Suppressor macrophage (primary cell): ENCODE measurements around the gene ZBTB14.

Experiments
- DNase-seq, 4 experiments: peaks; one replicate each; pipeline ENCODE4 v3.0.0-alpha.2; 2020 to 2022
- total RNA-seq, 17 experiments: gene quantifications; one replicate each; lab custom pipeline; 2026; ENCODE audit warnings: mixed read lengths in 6 of 17, inconsistent platforms in 3 of 17; lab: John Stamatoyannopoulos, UW

Gene ZBTB14, protein sequence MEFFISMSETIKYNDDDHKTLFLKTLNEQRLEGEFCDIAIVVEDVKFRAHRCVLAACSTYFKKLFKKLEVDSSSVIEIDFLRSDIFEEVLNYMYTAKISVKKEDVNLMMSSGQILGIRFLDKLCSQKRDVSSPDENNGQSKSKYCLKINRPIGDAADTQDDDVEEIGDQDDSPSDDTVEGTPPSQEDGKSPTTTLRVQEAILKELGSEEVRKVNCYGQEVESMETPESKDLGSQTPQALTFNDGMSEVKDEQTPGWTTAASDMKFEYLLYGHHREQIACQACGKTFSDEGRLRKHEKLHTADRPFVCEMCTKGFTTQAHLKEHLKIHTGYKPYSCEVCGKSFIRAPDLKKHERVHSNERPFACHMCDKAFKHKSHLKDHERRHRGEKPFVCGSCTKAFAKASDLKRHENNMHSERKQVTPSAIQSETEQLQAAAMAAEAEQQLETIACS
- total RNA-seq: 2.4 to 25.1 (median 18.9) reads per million in 17 experiments

DNA sequence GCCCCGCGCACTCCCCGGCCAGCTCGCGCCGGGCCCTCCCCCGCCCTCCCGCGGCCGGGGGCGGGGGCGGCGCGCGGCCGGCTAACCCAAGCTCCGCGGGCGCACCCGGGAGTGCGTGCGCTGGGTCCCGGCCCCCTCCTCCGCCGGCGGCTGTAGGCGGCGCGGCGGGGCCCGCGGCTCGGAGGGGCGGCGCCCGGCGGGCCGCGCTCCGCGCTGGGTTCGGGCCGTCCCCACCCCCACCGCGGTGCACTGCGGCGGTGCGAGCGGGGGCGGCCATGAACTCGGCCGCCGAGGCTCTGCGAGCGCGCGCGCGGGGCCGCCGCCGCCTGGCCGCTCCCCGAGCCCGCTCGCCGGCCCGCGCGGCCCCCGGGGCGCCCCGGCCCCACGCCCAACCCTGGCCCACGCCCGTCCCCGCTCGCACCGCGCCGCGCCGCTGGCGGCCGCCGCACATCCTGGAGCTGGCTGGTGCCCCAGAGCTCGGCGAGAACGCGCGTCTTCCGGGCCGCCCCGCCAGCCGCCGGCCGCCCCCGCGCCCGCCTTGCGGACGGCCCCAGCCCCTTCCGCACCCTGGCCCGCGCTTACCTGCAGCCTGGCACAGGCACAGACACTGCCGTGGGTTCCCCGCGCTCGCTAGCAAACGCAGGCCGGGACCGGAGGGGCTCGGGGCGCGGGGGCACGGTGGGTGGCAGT lies at the start of gene ZBTB14:
ZBTB14 (minus strand) TSS at position 496 of the 690 bp plus-strand sequence. CDS start 2,480 bp downstream, outside the sequence.
- peak; percentile 68 to 94 (median 86) for DNase-seq

DNA sequence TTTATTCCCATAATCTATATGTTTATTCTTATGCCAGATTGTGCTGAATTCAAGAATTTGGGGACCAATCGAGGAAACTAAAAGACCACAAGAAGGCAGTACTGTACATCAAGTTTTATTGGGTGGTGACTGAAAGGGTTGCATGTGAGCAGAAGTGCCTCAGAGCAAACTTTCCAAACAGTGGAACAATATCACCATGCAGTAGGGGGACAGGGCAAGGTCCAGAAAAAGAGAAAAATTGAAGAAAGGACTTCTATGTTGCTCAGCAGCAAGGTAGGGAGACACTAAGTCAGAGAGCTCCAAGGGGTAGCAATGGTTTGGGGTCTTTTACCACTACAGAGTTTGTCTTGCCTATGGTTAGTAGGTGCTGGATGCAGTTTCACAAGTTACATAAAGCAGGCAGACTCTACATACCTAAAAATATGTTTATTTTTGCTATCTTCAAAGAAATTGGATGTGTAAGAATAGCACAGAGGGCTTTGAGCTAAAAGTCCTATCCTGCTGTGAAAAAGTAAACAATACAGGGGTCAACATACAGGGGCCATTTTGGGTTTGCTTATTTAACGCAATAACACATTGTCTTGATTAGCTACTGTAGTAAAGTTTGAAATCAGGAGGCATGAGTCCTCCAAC lies 43.8 kb upstream of the ZBTB14 start:
- no peak for DNase-seq

DNA sequence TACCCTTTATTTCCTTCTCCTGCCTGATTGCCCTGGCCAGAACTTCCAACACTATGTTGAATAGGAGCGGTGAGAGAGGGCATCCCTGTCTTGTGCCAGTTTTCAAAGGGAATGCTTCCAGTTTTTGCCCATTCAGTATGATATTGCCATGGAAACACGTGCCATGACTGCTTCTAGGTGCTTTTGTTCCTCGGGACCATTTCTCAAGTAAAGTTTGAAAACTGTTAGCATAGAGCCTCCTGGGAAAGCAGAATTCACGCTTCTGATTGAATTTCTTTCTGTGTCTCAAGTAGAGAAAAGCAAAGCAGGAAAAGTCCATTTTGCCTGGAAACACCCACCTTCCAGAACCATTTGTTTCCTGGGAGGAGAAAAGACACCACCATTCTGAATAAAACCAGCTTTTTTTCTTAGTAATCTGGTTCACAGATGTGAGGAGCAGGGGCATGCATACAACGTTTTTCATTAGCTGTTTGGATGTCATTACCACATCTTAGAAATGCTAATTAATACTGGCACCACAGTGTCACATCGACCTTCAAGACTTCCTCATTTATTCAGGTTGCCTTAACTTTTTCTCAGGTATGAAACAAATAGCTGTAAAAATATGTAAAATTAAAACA lies 39.0 kb upstream of the ZBTB14 start:
- no peak for DNase-seq

DNA sequence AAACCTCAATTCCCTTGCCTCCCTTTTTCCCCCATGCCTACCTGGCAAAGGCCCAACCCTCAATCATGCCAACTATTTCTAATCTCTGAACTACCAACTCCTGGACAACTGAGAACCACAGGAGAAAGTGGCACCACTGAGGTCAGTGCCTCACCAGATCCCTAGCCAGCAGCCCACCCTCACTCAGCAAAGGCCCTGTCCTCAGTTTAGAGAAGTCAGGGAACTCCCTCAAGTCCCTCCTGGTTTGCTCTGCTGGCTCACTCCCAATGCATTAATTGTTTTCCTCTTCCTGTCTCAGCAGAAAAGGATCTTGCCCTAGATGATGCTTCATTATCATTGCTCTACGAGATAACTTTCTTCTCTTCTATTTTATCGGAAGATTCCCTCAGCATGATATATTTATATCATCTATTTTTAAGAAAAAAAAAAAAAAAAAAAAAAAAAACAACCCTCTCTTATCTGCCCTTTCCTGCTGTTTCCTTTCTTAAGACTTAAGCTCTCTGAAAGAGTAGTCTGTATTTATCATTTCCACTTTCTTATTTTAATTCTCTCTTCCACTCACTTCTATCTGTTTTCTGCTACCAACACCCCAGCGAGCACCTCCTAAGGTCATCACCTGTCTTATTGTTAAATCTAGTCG lies 22.7 kb upstream of the ZBTB14 start:
- DNase-seq: no peak

DNA sequence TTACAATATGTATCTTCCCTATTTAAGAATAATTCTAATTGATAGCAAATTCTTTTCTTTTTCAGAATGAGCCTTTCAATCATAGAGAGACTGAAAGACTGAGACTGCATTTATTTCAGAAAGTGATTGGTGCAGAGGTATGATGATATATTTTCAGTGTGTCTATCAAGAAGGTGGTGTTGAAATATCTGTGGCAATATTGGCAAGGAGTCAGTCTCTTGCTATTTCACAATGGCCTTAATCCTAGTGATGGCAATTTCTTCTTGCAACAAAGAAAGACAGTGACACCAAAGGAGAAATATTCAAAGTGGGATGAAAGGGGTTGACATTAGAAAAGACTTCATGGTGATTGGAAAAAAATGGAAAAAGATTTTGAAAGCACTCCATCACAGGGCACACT lies 21.7 kb upstream of the ZBTB14 start:
- peak; percentile 12 to 67 (median 36) for DNase-seq

DNA sequence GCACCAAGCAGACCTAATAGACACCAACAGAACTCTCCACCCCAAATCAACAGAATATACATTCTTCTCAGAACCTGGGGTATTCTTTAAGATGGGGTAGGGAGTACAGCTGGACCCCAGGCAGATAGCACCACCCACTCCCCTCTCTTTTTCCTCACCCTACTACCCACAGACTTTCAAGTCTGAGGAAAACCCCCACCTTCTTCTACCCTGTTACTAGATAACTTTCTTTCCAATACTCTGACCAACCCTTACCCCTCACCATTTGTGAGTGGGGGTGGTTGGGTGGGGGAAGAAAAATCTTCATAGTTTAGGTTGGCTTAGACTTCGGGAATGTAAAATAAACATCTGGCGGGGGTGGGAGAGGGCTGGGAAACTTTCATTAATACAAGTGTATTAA lies 20.3 kb upstream of the ZBTB14 start:
- DNase-seq: no peak

DNA sequence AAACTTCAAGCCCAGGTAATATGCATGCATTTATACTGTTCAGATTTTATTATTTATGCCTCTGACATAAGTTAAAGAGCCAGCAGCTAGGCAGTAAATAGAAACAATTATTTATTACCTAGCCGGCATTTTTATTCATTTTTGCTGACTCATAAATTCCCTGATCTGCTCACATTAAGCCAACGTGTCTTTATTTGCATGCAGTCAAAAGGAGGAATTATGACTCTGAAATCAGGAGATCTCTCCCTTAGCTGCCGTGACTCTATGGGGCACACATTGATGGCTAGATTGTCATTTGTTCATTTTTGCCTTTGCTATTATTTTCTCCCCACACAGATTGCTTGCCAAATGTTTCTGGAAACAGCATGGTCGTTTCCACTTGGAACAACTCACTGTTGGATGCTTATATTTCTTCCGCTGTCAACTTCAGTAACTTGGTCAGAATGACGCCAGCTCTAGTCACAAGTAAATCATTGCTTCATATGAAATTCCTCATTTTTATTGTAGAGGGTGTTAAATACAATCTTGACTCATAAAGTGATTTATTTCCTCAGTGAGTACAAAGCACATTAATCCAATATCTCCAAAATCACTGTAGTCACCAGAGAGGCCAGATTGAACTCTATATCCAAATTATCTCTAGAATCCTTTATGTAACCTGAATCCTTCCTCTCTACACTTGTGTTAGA lies 15.9 kb upstream of the ZBTB14 start:
- DNase-seq: peak; percentile 50 to 79 (median 63)

DNA sequence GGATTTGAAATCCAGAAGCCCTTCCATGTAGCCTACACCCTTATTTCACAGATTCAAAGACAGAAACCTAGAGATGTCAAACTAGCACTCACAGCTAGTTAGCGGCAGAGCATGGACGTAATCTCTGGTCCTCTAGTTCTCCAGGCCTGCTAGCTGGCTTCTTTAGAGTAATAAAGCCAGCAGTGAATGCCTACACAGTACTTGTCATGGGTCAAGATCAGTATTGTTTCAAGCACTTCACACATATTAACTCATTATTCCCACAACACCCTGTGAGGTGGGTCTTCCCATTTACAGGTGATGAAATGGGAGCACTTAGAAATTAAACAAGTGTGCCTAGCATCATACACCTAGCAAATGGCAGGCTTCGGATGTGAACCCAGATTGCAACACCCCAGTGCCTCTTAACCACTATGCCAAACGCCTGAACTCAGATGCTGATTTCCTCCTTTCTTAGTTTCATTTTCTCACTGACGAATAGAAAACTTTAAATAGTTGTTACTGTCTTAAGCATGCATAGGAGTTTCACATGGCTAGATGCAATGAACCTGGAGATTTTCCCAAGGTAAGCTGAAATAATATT lies 14.5 kb upstream of the ZBTB14 start:
- peak; percentile 37 to 62 (median 53) for DNase-seq

DNA sequence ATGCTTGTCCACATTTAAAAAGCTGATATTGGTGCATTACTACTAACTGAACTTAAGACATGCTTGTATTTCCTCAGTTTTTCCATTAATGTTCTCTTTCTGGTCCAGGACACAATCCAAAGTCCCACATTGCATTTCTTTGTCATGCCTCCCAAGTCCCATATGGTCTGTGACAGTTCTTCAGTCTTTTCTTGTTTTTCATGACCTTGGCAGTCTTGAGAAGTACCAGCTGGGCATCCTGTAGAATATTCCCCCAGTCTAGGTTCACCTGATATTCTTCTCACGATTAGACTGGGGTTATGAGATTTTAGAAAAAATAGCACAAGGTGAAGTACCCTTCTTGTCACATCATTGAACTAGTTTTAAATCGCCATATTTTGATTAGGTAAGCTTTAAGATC lies 10.3 kb upstream of the ZBTB14 start:
- no peak for DNase-seq

DNA sequence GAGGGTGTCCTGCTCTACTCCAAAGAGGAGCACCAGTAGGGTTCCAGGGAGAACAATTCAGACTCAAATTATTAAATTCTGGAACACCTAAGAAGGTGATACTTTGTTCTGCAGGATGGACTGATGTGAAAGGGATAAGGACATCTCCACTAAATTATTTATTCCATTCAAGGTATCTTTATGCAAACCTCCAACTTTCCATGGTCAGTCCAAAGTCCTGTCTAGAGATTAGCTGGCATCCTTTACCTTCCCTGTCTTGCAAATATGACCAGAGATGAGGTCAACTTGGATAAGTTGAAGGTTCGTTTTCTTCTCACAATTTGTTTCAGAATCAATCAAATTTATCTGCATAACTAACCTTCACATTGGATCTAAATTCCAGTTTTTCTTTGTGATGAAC lies 8.7 kb upstream of the ZBTB14 start:
- no peak for DNase-seq

DNA sequence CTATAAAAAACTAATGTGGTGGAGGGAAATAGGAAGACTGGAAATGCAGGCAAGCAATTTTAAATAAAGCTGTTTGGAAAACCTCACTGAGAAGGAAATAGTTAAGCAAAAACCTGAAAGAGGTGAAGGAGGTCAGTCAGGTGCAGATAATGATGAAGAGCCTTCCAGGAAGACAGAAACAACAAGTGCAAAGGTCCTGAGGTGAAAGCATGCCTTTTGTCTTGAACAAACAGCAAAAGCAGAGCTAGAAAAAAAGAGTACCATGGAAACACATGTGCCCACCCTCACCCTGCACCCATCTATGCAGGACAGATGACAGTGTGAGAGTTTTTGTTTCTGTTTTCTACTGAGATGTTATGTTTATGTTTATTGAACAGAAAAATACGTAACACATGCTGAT lies 8.1 kb upstream of the ZBTB14 start:
- no peak for DNase-seq

DNA sequence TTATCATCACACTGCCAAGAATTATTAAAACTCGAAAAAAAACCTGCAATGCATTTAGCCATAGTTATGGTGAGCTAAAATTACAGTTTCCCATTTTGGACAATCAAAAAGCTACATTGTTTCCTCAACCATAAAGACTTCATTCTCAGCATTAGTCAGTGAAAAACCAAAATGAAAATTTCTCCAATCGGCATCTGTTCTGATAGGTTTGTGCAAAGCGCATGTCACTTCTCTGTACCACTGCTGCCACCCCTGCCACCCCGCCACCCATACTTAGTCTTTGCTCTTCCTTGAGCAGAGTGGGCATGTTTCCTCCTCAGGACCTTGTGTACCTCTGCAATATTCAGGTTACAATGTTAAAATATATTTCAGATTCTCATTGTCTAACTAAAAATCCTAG lies 7.1 kb upstream of the ZBTB14 start:
- DNase-seq: no peak

DNA sequence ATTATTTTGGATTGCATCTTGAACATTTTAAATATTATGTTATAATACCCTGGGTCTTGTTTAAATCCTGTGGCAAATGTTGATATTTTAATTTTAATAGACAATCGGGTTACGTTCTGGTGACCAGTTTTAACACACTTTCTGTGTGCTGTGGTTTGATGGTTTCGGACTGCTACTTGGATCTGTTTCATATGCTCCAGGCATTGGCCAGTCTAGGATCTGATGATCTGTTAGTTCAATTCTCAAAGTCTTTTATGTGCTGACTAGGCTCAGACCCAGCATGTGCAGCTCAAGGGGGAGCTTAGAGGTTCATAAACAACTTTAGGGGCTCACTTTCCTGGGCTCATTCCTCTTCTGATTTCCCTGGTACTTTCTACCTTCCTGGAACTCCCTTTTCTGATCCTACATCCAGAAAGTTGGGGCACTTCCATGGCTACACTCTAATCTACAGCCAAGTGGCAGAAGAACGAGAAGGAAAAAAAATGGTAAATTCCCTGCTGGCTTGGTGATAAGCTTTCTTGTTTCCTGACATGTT lies 5.0 kb upstream of the ZBTB14 start:
- DNase-seq: no peak

DNA sequence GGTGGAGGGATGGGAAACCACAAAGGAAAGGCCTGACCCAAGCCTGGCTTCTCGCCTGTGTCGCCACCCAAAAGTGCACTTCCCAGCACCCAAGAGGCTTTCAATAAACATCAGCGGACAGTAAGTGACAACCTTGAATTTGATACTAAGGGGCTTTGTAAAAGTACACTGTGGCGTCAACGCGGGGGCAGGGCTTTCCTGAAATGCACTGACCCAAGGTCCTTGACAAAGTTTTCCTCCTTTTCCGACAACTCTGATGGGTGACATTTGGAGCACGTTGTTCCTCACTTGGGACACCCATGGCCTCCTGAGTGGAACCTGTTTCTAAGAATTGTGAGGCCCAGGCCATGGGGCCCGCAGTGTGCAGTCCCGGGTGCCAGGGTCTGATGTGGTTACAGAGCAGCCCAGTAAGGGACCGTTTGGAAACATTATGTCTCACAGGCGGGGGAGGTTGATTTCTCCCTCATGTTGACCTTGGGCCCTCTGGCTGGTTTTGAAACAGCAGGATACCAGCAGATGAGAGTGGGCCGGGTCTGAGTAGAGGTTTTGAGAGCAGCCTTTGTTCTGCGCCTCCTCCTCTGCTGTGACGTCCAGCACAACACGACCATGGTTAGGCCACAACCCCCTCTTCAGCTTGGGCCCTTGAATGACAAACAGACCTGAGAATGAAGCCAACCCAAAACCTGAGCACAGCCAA lies 2.8 kb upstream of the ZBTB14 start:
- no peak for DNase-seq

DNA sequence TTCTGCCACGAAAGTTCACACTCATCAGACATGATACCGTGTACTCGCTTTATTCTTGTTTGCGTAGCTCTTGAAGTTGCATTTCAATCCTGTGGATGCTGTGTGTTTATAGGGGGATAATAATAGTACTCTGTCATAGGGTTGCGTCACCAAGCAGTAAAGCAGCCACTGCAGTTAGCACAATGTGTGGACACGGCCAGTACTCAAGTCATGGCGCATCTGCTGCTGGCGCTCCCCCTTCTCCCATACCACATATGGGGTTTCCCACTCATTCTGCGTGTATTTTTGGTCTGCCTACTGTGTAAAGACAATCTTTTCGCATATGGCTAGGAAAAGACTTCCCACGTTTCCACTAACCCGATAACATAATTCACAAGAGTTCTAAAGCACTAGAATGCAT lies 2.1 kb upstream of the ZBTB14 start:
- DNase-seq: peak in 2 of 4 experiments; percentile 4

DNA sequence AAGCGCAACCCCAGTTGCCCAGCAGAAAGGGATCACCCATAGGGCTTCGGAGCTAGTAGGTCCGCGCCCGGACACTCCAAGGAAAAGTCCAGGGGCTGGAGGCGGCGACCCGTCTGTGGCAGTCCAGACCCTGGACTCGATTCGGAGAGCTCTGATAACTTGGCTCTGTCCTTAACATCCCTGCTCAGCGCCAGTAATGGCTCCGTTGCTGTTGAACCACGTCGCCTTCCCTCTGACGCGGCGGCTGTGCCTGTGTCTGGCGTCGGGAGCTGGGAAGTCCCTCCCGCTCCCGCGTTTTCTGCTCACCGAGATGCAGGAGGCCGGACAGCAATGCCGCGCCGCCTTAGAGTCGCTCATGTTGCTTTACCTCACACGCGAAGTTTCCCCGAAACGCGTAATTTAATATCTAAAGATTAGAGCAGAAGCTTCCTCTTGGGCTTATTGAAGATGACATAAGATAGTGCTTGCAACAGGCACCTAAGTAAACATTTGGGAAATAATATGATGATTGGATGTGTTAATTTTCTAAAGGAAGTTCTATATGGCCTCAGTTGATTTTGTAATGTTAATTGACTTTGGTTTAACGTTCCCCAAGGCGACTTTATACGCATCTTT lies 1.3 kb upstream of the ZBTB14 start:
- peak; percentile 85 to 93 (median 92) for DNase-seq

DNA sequence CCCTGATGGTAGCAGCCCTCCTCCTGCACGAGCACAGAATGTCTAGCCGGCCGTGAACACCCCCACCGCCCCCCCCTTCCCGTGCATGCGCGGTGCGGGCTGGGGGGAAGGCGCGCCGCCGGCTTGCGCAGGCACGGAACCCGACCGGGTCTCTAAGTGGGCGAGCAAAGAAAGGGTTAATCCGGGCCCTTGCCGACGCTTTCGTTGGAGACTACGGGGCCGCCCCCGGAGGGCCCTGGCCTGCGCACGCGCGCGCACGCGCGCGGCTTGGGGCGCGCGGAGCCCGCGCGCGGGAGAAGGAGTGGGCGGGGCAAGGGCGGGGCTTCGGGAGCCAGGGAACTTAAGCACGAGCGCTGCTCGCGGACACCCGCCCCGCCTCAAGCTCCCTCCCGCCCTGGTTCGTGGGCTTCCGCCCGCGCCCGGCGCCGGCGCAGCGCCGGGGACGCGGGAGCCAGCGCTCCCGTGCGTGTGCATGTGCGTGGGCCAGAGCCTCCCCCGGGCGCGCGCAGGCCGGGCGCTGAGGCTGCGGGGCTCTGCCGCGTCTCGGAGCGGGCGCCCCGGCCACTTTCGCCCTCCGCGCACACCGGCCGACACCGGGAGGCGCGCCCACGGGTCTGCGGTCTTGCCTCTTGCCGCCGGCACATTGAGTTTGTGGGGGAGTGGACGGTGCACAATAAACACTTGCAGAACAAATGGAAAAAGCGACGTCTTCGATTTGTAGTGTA lies 617 bp upstream of the ZBTB14 start:
- DNase-seq: peak; percentile 98 to 99 (median 98)

DNA sequence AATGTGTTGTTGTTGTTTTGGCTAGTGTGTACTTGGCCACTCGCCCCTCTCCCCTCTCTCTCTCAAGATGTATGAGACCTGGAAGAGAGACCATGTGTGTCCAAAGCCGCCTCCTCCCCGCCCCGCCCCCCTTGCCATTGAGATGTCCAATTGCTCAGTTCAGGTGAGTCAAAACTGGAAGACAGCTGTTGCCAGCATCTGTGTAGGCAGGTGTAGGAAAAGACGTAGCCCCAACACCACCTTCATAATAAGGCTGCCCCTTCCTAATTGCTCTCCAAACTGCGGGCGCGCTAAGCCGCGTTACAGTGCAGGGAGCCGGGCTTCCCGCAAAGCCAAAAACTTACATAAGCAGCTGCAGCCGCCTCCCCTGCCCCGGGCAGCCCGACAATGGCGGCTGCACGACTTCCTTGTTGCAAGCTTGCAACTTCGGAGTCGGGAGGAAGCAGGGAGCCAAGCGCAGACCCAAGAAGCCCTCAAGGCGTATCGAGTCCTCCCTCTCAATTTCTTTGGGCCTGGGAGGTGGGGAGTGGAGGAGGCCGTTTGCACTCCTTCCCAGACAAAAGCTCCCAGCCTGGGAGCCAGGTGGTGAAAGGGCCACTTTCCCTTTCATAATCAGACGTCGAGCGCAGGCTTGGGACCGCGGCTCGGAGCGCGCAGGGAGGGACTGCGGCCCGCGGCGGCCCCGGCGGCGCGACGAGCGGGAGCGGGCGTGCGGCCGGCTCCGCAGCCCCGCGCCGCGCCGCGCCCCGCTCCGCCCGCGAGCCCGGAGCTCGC lies 882 bp downstream of the ZBTB14 start:
- peak; percentile 72 to 89 (median 84) for DNase-seq
